Panc1 (cell line): Measurements from ENCODE around the gene SEMA5B.

Experiments used
- POLR2AphosphoS5 ChIP-seq: IDR thresholded peaks from 2 replicates; pipeline ENCODE4 v1.6.1; 2012; ENCODE audit warnings: mild to moderate bottlenecking, low read depth, low read length, moderate library complexity
- SIN3A ChIP-seq: IDR thresholded peaks from 2 replicates; pipeline ENCODE4 v1.6.1; 2012; ENCODE audit warnings: low read depth, mild to moderate bottlenecking, low read length, moderate library complexity, borderline replicate concordance; ENCODE audit not compliant: insufficient read depth
- TF ChIP-seq, protein P1 (sequence below): fragments of 450-650 bp; IDR thresholded peaks from 2 replicates; pipeline ENCODE4 v1.5.1; 2017; ENCODE audit warnings: mild to moderate bottlenecking

GRCh38 chr3:123024056-123024455 is 3.5 kb downstream of the SEMA5B start:
- TF ChIP-seq, protein P1, sequence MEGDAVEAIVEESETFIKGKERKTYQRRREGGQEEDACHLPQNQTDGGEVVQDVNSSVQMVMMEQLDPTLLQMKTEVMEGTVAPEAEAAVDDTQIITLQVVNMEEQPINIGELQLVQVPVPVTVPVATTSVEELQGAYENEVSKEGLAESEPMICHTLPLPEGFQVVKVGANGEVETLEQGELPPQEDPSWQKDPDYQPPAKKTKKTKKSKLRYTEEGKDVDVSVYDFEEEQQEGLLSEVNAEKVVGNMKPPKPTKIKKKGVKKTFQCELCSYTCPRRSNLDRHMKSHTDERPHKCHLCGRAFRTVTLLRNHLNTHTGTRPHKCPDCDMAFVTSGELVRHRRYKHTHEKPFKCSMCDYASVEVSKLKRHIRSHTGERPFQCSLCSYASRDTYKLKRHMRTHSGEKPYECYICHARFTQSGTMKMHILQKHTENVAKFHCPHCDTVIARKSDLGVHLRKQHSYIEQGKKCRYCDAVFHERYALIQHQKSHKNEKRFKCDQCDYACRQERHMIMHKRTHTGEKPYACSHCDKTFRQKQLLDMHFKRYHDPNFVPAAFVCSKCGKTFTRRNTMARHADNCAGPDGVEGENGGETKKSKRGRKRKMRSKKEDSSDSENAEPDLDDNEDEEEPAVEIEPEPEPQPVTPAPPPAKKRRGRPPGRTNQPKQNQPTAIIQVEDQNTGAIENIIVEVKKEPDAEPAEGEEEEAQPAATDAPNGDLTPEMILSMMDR: no peak
- TF ChIP-seq SIN3A (no peak), POLR2AphosphoS5 (no peak)
